Heart left ventricle (tissue), 16 donors: ENCODE results near the gene VTI1A. TPM values are rescaled to one million over a fixed set of nuclear protein-coding genes. Genes with fewer than 3 reads are reported as not detected.

Experiments used
- ATAC-seq, 4 donors: fragments of 200-7000 bp; cut with Tn5 transposase; one replicate each; pipeline ENCODE4 v1.9.1; 2020 to 2022; ENCODE audit warnings: moderate library complexity in 4 of 4, mild to moderate bottlenecking in 3 of 4, moderate number of reproducible peaks in 1 of 4
- DNase-seq, 5 donors: peaks; one replicate each; pipeline ENCODE4 v3.0.0-alpha.2; 2020
- H3K27ac ChIP-seq, 12 donors: fragments of 200-600 bp; sonication (generic) in 4 of 12; one replicate each; pipeline versions ENCODE4 v1.5.0 to v1.8.0; 2016 to 2022; ENCODE audit warnings: mild to moderate bottlenecking in 2 of 12
- H3K27me3 ChIP-seq, 9 donors: fragments of 200-600 bp; sonication (generic) in 2 of 9; one replicate each; pipeline versions ENCODE4 v1.5.1 to v1.8.0; 2016 to 2022; ENCODE audit warnings: mild to moderate bottlenecking in 3 of 9
- H3K36me3 ChIP-seq, 9 donors: fragments of 200-600 bp; sonication (generic) in 2 of 9; one replicate each; pipeline versions ENCODE4 v1.5.0 to v1.8.0; 2018 to 2022; ENCODE audit warnings: mild to moderate bottlenecking in 2 of 9
- H3K4me1 ChIP-seq, 12 donors: fragments of 200-600 bp; sonication (generic) in 4 of 12; one replicate each; pipeline versions ENCODE4 v1.5.0 to v1.8.0; 2016 to 2022; ENCODE audit warnings: mild to moderate bottlenecking in 3 of 12
- H3K4me3 ChIP-seq, 12 donors: fragments of 200-600 bp; sonication (generic) in 4 of 12; one replicate each; pipeline versions ENCODE4 v1.5.0 to v1.8.0; 2017 to 2022; ENCODE audit warnings: mild to moderate bottlenecking in 9 of 12, moderate library complexity in 4 of 12
- H3K9me3 ChIP-seq, 12 donors: fragments of 200-600 bp; sonication (generic) in 4 of 12; one replicate each; pipeline versions ENCODE4 v1.5.0 to v1.8.0; 2016 to 2022; ENCODE audit warnings: mild to moderate bottlenecking in 1 of 12
- POLR2A ChIP-seq, 2 donors: fragments of 450-650 bp; IDR thresholded peaks; one replicate each; pipeline ENCODE4 v1.6.1; 2017; ENCODE audit warnings: antibody characterized with exemption in 2 of 2, mild to moderate bottlenecking in 2 of 2, moderate library complexity in 2 of 2
- WGBS, 4 donors: extraction: QIAGEN DNeasy Blood & Tissue Kit in 2 of 4; methylation state at CpG; one replicate each; pipeline versions ENCODE4 v1.1.5 to v1.1.7; 2013 to 2018; 5-methylcytosine and 5-hydroxymethylcytosine counted together
- intact Hi-C, 10 donors: fragments of 100-400 bp; cut with DNase I; formaldehyde crosslinking; loops; one replicate each; pipeline versions ENCODE4 v1.11.1 to v1.14.2; 2022
- polyA plus RNA-seq, 2 donors: library from polyadenylated mRNA; stranded (reverse); fragments of 200-250 nt; gene quantifications; one replicate each; pipeline ENCODE4 v1.2.3, GENCODE V29; 2013
- total RNA-seq, 9 donors: library from RNA; depleted of rRNA in 2 of 9; stranded (reverse); fragments of >200 nt in 2 of 9; fragmentation: NEBNext Ultra II Directional in 3 of 9; extraction: Animal tissue kit (Norgen Biotek cat#: 25700) in 3 of 9; gene quantifications; one replicate each; pipeline versions ENCODE4 v1.1.0 to v1.2.4, GENCODE V29; 2016 to 2023
- TF ChIP-seq, protein P1 (sequence below), 12 donors: fragments of 200-600 bp; sonication (generic) in 4 of 12; IDR thresholded peaks; one replicate each; pipeline versions ENCODE4 v1.5.0 to v1.8.0; 2018 to 2022; ENCODE audit warnings: antibody characterized with exemption in 12 of 12, mild to moderate bottlenecking in 5 of 12
- donor health status: ischemic (EF 13 %, LVEDD 7.1; RV severe dilation, severe dysfunction).
- donor health status: healthy with polysubstance abuse.
- donor health status: DM: no; HTN: yes; CAD: no.
- donor health status: DM: no; HTN: no; CAD: no.
- donor health status: ischemic (EF 25% LVEDD 6.9; RV normal size, moderate dysfunction).
- donor health status: ischemic (EF 25% LVEDD 5.7; RV mildly dilated, moderate dysfunction).
- donor health status: healthy.
- donor health status: DM: yes; HTN: yes; CAD: no.
- donor health status: ischemic (EF 35%, LVEDD 5.7; RV mildly dilated, moderate dysfunction).
- donor health status: nonischemic (EF 11% LVEDD 7.7; RV severe dilation, severe dysfunction).
- donor health status: DM: yes; HTN: yes; CAD: no.
- donor health status: PGD.
- donor health status: ischemic (EF 29% LVEDD 5.4; RV normal size, mild dysfunction).
- donor health status: nonischemic (EF 23%, LVEDD 6.1; RV moderate dilation, normal function).

VTI1A gene
- total and polyA plus RNA-seq, 11 donors = 6.0 to 33.1 (median 23.2) TPM

- intact Hi-C loops = no loop called here
- 85 to 89% (median 87%) methylated on average over 5 of the region's 5 CpGs for WGBS, 4 donors
- no peaks in the 10 kb centered on the region for H3K9me3 ChIP-seq
- no peak for TF ChIP-seq POLR2A (IDR thresholded peaks at IDR 0.05)
- TF ChIP-seq, protein P1, sequence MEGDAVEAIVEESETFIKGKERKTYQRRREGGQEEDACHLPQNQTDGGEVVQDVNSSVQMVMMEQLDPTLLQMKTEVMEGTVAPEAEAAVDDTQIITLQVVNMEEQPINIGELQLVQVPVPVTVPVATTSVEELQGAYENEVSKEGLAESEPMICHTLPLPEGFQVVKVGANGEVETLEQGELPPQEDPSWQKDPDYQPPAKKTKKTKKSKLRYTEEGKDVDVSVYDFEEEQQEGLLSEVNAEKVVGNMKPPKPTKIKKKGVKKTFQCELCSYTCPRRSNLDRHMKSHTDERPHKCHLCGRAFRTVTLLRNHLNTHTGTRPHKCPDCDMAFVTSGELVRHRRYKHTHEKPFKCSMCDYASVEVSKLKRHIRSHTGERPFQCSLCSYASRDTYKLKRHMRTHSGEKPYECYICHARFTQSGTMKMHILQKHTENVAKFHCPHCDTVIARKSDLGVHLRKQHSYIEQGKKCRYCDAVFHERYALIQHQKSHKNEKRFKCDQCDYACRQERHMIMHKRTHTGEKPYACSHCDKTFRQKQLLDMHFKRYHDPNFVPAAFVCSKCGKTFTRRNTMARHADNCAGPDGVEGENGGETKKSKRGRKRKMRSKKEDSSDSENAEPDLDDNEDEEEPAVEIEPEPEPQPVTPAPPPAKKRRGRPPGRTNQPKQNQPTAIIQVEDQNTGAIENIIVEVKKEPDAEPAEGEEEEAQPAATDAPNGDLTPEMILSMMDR (IDR thresholded peaks at IDR 0.05) = no peak
- ATAC-seq (no peak), DNase-seq (no peak)
- peaks cover 0 to 4% (median 0%) of the 10 kb centered on the region in 12 donors for H3K4me1 ChIP-seq
- no peak overlapping the region for H3K27ac ChIP-seq
- H3K36me3 ChIP-seq = peaks cover 0 to 3% (median 0%) of the 10 kb centered on the region in 9 donors
- H3K27me3 ChIP-seq = no peaks in the 10 kb centered on the region
- H3K4me3 ChIP-seq = no peak overlapping the region
Observed at GRCh38 chr10:112634096-112634830, 187.2 kb downstream of the VTI1A start.

DNA sequence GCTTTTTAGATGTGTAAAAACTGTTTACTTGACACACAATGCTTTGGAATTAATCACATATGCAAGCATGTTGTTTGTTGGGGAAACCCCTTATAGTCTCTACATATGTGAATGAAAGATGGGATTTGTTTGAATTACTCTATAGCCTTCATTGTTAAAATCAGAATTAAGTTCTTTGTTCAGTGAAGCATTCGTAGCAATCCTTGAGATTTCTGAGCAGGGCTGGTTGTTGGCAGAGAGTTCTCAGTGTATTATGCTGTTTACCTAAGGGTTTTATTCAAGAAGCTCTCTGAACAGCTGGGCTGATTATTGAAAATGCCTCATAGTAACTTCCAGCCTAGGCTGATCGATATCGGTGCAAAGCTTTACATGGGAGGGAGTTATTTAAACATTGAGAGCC, 190.9 kb downstream of the VTI1A start:
- H3K4me3 ChIP-seq = no peak overlapping the region
- H3K27ac ChIP-seq = no peak overlapping the region
- no peaks in the 10 kb centered on the region for H3K9me3 ChIP-seq
- DNase-seq = no peak
- 85 to 92% (median 90%) methylated on average over 3 of the region's 3 CpGs for WGBS, 4 donors
- H3K4me1 ChIP-seq = no peaks in the 10 kb centered on the region
- no peaks in the 10 kb centered on the region for H3K27me3 ChIP-seq
- H3K36me3 ChIP-seq = no peaks in the 10 kb centered on the region
- no peak for ATAC-seq
- intact Hi-C loops = no loop called here
- TF ChIP-seq, protein P1 (IDR thresholded peaks at IDR 0.05) = no peak
- no peak for TF ChIP-seq POLR2A (IDR thresholded peaks at IDR 0.05)

- Histone ChIP-seq H3K4me3 (no peak overlapping the region), H3K27me3 (no peaks in the 10 kb centered on the region), H3K36me3 (no peaks in the 10 kb centered on the region), H3K9me3 (no peaks in the 10 kb centered on the region), H3K27ac (no peak overlapping the region), H3K4me1 (no peaks in the 10 kb centered on the region)
- TF ChIP-seq, protein P1 (IDR thresholded peaks at IDR 0.05) = no peak
- TF ChIP-seq POLR2A (IDR thresholded peaks at IDR 0.05) = no peak
- ATAC-seq (no peak), DNase-seq (no peak)
- WGBS, 4 donors = 95 to 99% (median 96%) methylated on average over 1 of the region's 1 CpG
- intact Hi-C loops = no loop called here
Observed at GRCh38 chr10:112639298-112639697, 192.3 kb downstream of the VTI1A start.

DNA sequence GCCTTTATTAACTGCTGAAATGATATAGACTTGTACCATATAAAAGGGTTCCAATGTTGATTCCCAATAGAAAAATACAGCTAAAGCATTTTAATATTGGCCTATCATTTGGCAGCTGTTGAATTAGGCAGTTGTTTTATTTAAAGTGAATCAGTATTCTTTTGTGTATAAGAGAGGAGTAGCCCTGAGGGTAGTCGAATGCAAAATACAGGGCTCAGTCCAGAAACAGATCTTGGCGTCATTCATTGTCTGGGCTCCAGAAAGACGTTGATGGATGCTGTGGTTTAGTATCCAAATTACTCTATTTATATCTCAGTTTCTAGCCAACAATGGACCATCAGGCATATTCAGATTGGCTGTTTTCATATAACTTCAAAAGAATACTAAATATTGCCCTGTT, 193.6 kb downstream of the VTI1A start:
- Histone ChIP-seq H3K36me3 (no peaks in the 10 kb centered on the region), H3K27me3 (no peaks in the 10 kb centered on the region), H3K27ac (no peak overlapping the region), H3K4me1 (no peaks in the 10 kb centered on the region), H3K9me3 (no peaks in the 10 kb centered on the region), H3K4me3 (no peak overlapping the region)
- ATAC-seq = no peak
- DNase-seq = no peak
- 62 to 71% (median 64%) methylated on average over 3 of the region's 3 CpGs for WGBS, 4 donors
- TF ChIP-seq POLR2A (IDR thresholded peaks at IDR 0.05) = no peak
- TF ChIP-seq, protein P1 (IDR thresholded peaks at IDR 0.05) = no peak
- intact Hi-C loops = no loop called here
